ENCODE measurements around the gene MTTP. TPM values are rescaled to one million over a fixed set of nuclear protein-coding genes. Genes with fewer than 3 reads are reported as not detected.
"Not testable (repeated sequence)": the region's sequence is repeated elsewhere in the genome, so short reads cannot be mapped to it uniquely, and the experiment has no call there.

Gene MTTP
- 0.29 TPM in 1 of 2 replicates, not detected in the other for total RNA-seq

- no peaks in the 10 kb centered on the region for H3K4me1 Mint-ChIP-seq (ENCODE audit: low read depth)
- no peak for DNase-seq (ENCODE audit: low spot score)
- H3K9me3 Mint-ChIP-seq, result no peaks in the 10 kb centered on the region
- H3K36me3 Mint-ChIP-seq (ENCODE audit: low read depth), result no peaks in the 10 kb centered on the region
- intact Hi-C loops (cut with micrococcal nuclease), result loop anchor here (2.0 kb wide), 1 partner anchor 20 kb away; no protein-coding TSS in a partner anchor
- no peak within 1 kb of the TSS for H3K4me3 Mint-ChIP-seq
- H3K27ac Mint-ChIP-seq, result no peak within 1 kb of the TSS
- H3K27me3 Mint-ChIP-seq (ENCODE audit: insufficient read depth), result peaks cover 22% of the 10 kb centered on the region
Observed at GRCh38 chr4:99574530-99575324, at the start of gene MTTP. Gene MTTP (plus strand): TSS chr4:99574824. CDS start chr4:99574910, 86 bp downstream.

- H3K36me3 Mint-ChIP-seq (ENCODE audit: low read depth), result no peaks in the 10 kb centered on the region
- no peaks in the 10 kb centered on the region for H3K9me3 Mint-ChIP-seq
- H3K27ac Mint-ChIP-seq, result no peak overlapping the region
- intact Hi-C loops (cut with micrococcal nuclease), result no loop called here
- H3K27me3 Mint-ChIP-seq (ENCODE audit: insufficient read depth), result peaks cover 17% of the 10 kb centered on the region
- no peaks in the 10 kb centered on the region for H3K4me1 Mint-ChIP-seq (ENCODE audit: low read depth)
- no peak for DNase-seq (ENCODE audit: low spot score)
- H3K4me3 Mint-ChIP-seq, result no peak overlapping the region
Observed at GRCh38 chr4:99529228-99529627, 45.4 kb upstream of the MTTP start.

- peaks cover 17% of the 10 kb centered on the region for H3K27me3 Mint-ChIP-seq (ENCODE audit: insufficient read depth)
- no peaks in the 10 kb centered on the region for H3K9me3 Mint-ChIP-seq
- H3K27ac Mint-ChIP-seq, result no peak overlapping the region
- no peak overlapping the region for H3K4me3 Mint-ChIP-seq
- H3K36me3 Mint-ChIP-seq (ENCODE audit: low read depth), result no peaks in the 10 kb centered on the region
- no peak for DNase-seq (ENCODE audit: low spot score)
- intact Hi-C loops (cut with micrococcal nuclease), result no loop called here
- no peaks in the 10 kb centered on the region for H3K4me1 Mint-ChIP-seq (ENCODE audit: low read depth)
Observed at GRCh38 chr4:99529956-99530355, 44.7 kb upstream of the MTTP start.

- H3K36me3 Mint-ChIP-seq (ENCODE audit: low read depth); H3K4me3 Mint-ChIP-seq; DNase-seq (ENCODE audit: low spot score); intact Hi-C loops (cut with micrococcal nuclease); H3K4me1 Mint-ChIP-seq (ENCODE audit: low read depth); H3K9me3 Mint-ChIP-seq; H3K27ac Mint-ChIP-seq: not testable (repeated sequence)
- peaks cover 15% of the 10 kb centered on the region for H3K27me3 Mint-ChIP-seq (ENCODE audit: insufficient read depth)
Observed at GRCh38 chr4:99534699-99535098, 39.9 kb upstream of the MTTP start.

- Mint-ChIP-seq H3K9me3 (no peaks in the 10 kb centered on the region), H3K27me3 (ENCODE audit: insufficient read depth) (peaks cover 10% of the 10 kb centered on the region), H3K36me3 (ENCODE audit: low read depth) (no peaks in the 10 kb centered on the region), H3K27ac (no peak overlapping the region), H3K4me3 (no peak overlapping the region), H3K4me1 (ENCODE audit: low read depth) (no peaks in the 10 kb centered on the region)
- no peak for DNase-seq (ENCODE audit: low spot score)
- intact Hi-C loops (cut with micrococcal nuclease), result no loop called here
Observed at GRCh38 chr4:99536271-99536670, 38.4 kb upstream of the MTTP start.

GRCh38 chr4:99536848-99537247 is 37.8 kb upstream of the MTTP start:
- Mint-ChIP-seq H3K4me3 (no peak overlapping the region), H3K27me3 (ENCODE audit: insufficient read depth) (peaks cover 10% of the 10 kb centered on the region), H3K27ac (no peak overlapping the region), H3K4me1 (ENCODE audit: low read depth) (no peaks in the 10 kb centered on the region), H3K36me3 (ENCODE audit: low read depth) (no peaks in the 10 kb centered on the region), H3K9me3 (no peaks in the 10 kb centered on the region)
- DNase-seq (ENCODE audit: low spot score), result no peak
- intact Hi-C loops (cut with micrococcal nuclease), result no loop called here

GRCh38 chr4:99537674-99538073 is 37.0 kb upstream of the MTTP start:
- H3K36me3 Mint-ChIP-seq (ENCODE audit: low read depth), result no peaks in the 10 kb centered on the region
- peaks cover 7% of the 10 kb centered on the region for H3K27me3 Mint-ChIP-seq (ENCODE audit: insufficient read depth)
- no peaks in the 10 kb centered on the region for H3K9me3 Mint-ChIP-seq
- intact Hi-C loops (cut with micrococcal nuclease), result no loop called here
- no peak for DNase-seq (ENCODE audit: low spot score)
- no peak overlapping the region for H3K4me3 Mint-ChIP-seq
- H3K4me1 Mint-ChIP-seq (ENCODE audit: low read depth), result no peaks in the 10 kb centered on the region
- no peak overlapping the region for H3K27ac Mint-ChIP-seq

- no peaks in the 10 kb centered on the region for H3K9me3 Mint-ChIP-seq
- no peaks in the 10 kb centered on the region for H3K4me1 Mint-ChIP-seq (ENCODE audit: low read depth)
- no peak overlapping the region for H3K27ac Mint-ChIP-seq
- no peak for DNase-seq (ENCODE audit: low spot score)
- H3K4me3 Mint-ChIP-seq, result no peak overlapping the region
- H3K36me3 Mint-ChIP-seq (ENCODE audit: low read depth), result no peaks in the 10 kb centered on the region
- intact Hi-C loops (cut with micrococcal nuclease), result no loop called here
- peaks cover 2% of the 10 kb centered on the region for H3K27me3 Mint-ChIP-seq (ENCODE audit: insufficient read depth)
Observed at GRCh38 chr4:99540277-99540939, 34.2 kb upstream of the MTTP start.

GRCh38 chr4:99552872-99553271 is 21.8 kb upstream of the MTTP start:
- Mint-ChIP-seq H3K27ac (no peak overlapping the region), H3K4me3 (no peak overlapping the region), H3K36me3 (ENCODE audit: low read depth) (no peaks in the 10 kb centered on the region), H3K27me3 (ENCODE audit: insufficient read depth) (no peaks in the 10 kb centered on the region), H3K4me1 (ENCODE audit: low read depth) (no peaks in the 10 kb centered on the region), H3K9me3 (no peaks in the 10 kb centered on the region)
- intact Hi-C loops (cut with micrococcal nuclease), result no loop called here
- no peak for DNase-seq (ENCODE audit: low spot score)

- Mint-ChIP-seq H3K4me1 (ENCODE audit: low read depth) (peaks cover 25% of the 10 kb centered on the region), H3K27me3 (ENCODE audit: insufficient read depth) (peaks cover 11% of the 10 kb centered on the region), H3K36me3 (ENCODE audit: low read depth) (no peaks in the 10 kb centered on the region), H3K9me3 (no peaks in the 10 kb centered on the region), H3K4me3 (peak within 1 kb of the TSS; percentile 89), H3K27ac (peak within 1 kb of the TSS; percentile 96)
- intact Hi-C loops (cut with micrococcal nuclease), result loop anchor here (1.0 to 5.0 kb wide), 14 partner anchors 56 to 1854 kb away; partner anchors contain the start of genes ADH5, DAPP1, EIF4E and H2AZ1
- DNase-seq (ENCODE audit: low spot score), result peak; percentile 92
Observed at GRCh38 chr4:99563310-99564186, 11.1 kb upstream of the MTTP start, which contains the start of gene TRMT10A. Gene TRMT10A (minus strand): TSS chr4:99564039. CDS start chr4:99559338, 4,701 bp downstream.

GRCh38 chr4:99564921-99565320 is 9.7 kb upstream of the MTTP start:
- Mint-ChIP-seq H3K4me1 (ENCODE audit: low read depth) (peaks cover 25% of the 10 kb centered on the region), H3K27ac (no peak overlapping the region), H3K27me3 (ENCODE audit: insufficient read depth) (peaks cover 13% of the 10 kb centered on the region), H3K36me3 (ENCODE audit: low read depth) (no peaks in the 10 kb centered on the region), H3K4me3 (peak overlapping the region; percentile 64), H3K9me3 (no peaks in the 10 kb centered on the region)
- intact Hi-C loops (cut with micrococcal nuclease), result loop anchor here (2.0 to 5.0 kb wide), 5 partner anchors 476 to 1852 kb away; partner anchors contain the start of genes ADH5 and EIF4E
- DNase-seq (ENCODE audit: low spot score), result no peak

- no peaks in the 10 kb centered on the region for H3K9me3 Mint-ChIP-seq
- no peaks in the 10 kb centered on the region for H3K36me3 Mint-ChIP-seq (ENCODE audit: low read depth)
- no peak overlapping the region for H3K4me3 Mint-ChIP-seq
- no peak overlapping the region for H3K27ac Mint-ChIP-seq
- H3K27me3 Mint-ChIP-seq (ENCODE audit: insufficient read depth), result peaks cover 21% of the 10 kb centered on the region
- intact Hi-C loops (cut with micrococcal nuclease), result no loop called here
- no peaks in the 10 kb centered on the region for H3K4me1 Mint-ChIP-seq (ENCODE audit: low read depth)
- DNase-seq (ENCODE audit: low spot score), result no peak
Observed at GRCh38 chr4:99571883-99572282, 2.7 kb upstream of the MTTP start.

Data from activated T-helper 1 cell treated with anti-CD3 and anti-CD28 coated beads, Interleukin-12 subunit alpha, Interleukin-12 subunit beta, Interleukin-2, Interleukin-4 antibody, amounts not matched to agents 30 ng/mL and 10 ng/mL and 1 ng/mL, durations not matched to agents 14 hours and 24 hours and 36 hours (primary cell).